ENCODE measurements around the gene FBXW2. TPM values are rescaled to one million over a fixed set of nuclear protein-coding genes. Genes with fewer than 3 reads are reported as not detected.
A peak's percentile ranks its signal among the peaks of the same experiment; 100 is the strongest.

FBXW2 gene
- total and polyA plus RNA-seq, 10 of the 15 experiments (the other 5 are each of a cell fraction or from before 2014, with no cell fraction given) = 2.9 to 56.9 (median 39.1) TPM

DNA sequence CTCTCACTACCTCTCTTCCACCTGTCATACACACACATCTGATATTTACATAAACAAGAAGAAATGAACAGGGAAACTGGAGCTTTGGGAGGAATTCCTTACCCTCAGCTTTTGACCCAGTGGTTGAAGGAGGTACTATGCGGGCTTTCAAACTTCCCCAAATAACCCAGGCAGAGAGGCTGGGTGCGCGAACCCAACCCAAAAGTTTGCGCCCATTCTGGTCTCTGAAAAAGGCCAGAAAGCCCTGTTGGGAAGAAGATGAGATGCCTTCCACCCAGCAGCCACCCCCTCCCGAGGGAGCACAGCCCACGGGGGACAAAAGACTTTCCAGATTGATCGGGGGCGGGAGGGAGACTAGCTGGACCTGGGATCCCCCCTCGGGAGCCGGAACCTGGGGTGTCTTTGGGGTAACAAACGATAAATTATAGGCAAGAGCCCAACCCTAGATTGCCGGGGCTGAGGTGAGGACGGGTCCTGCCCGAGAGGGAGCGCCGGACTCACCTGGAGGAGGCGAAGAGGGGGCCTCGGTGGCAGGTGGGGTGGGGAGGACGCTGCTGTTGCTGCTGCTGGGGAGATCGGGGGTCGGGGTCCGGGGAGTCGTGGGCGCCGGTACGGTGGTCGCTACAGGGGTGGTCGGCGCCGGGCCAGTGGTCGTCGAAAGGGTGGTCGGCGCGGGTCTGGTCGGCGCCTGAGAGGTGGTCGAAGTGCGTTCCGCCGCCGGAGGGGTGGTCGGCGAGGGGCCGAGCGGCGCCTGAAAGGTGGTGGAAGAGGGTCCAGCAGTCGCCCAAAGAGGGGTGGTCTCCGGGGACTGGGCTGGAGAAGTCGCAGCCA, 79.7 kb downstream of the FBXW2 start:
- SMC1A ChIA-PET (ENCODE audit: uncharacterized antibody, unreplicated experiment) = no interaction called here
- no peak for DNase-seq (ENCODE audit: low read depth, low spot score)
- Histone ChIP-seq H3K79me2 (ENCODE audit: control insufficient read depth, insufficient read depth, low read length) (no peaks in the 10 kb centered on the region; the same call in 1 of the 2 replicates), H3K4me1 (ENCODE audit: control insufficient read depth, insufficient read depth, low read length) (peaks cover 15% of the 10 kb centered on the region), H3K27me3 (replicated peaks in 1 of 2; ENCODE audit: control insufficient read depth in 2 of 2, insufficient read depth in 2 of 2, low read length in 1 of 2) (no peaks in the 10 kb centered on the region), H2AFZ (ENCODE audit: control insufficient read depth, low read depth, low read length) (peak overlapping the region; percentile 38), H4K20me1 (ENCODE audit: control insufficient read depth, insufficient read depth) (no peaks in the 10 kb centered on the region), H3K9ac (ENCODE audit: control insufficient read depth, insufficient read depth, low read length) (peak overlapping the region; percentile 71; the same call in 1 of the 2 replicates), H3K9me3 (replicated peaks; ENCODE audit: control insufficient read depth, insufficient read depth, low read length) (no peaks in the 10 kb centered on the region; the same call in 2 of the 3 replicates), H3K27ac (ENCODE audit: control insufficient read depth, insufficient read depth) (no peak overlapping the region), H3K4me2 (ENCODE audit: control insufficient read depth, insufficient read depth) (peak overlapping the region; percentile 77), H3K4me3 (peak overlapping the region; percentile 80), H3K36me3 (ENCODE audit: control insufficient read depth in 2 of 2, insufficient read depth in 2 of 2, low read length in 1 of 2) (no peaks in the 10 kb centered on the region)
- RAD21 ChIA-PET (ENCODE audit: unreplicated experiment) = no interaction called here
- intact Hi-C loops (cut with micrococcal nuclease; ENCODE audit: unreplicated experiment) (loop anchor here (5.0 kb wide), 1 partner anchor 96 kb away; no protein-coding TSS in a partner anchor), in situ Hi-C loops (cut with MboI) (no loop called here)
- BruUV-seq (replicated peaks) = no TSS peak
- no peak for ATAC-seq
- CTCF ChIA-PET = no interaction called here
- TF ChIP-seq ZZZ3 (IDR thresholded peaks at IDR 0.05; ENCODE audit: control insufficient read depth, insufficient read length, low read depth) = no peak
- no peak for TF ChIP-seq BRCA1 (IDR thresholded peaks at IDR 0.05; ENCODE audit: low read depth, low read length)
- no peak for TF ChIP-seq SUPT20H (IDR thresholded peaks at IDR 0.05; ENCODE audit: borderline replicate concordance, control insufficient read depth, low read depth, low read length)
- no peak for TF ChIP-seq YBX1 (IDR thresholded peaks at IDR 0.05)
- TF ChIP-seq RUNX3 (IDR thresholded peaks at IDR 0.05; ENCODE audit: low read length) = no peak
- TF ChIP-seq RAD21 (IDR thresholded peaks at IDR 0.05; ENCODE audit: insufficient read depth, low read depth, low read length) = no peak
- TF ChIP-seq BHLHE40 (IDR thresholded peaks at IDR 0.05; ENCODE audit: borderline replicate concordance in 1 of 2, low read depth in 2 of 2, low read length in 1 of 2) = no peak
- no peak for TF ChIP-seq CBX3 (IDR thresholded peaks at IDR 0.05; ENCODE audit: borderline replicate concordance, low read depth)
- no peak for TF ChIP-seq POLR2A (IDR thresholded peaks at IDR 0.05; ENCODE audit: low read depth, low read length)
- TF ChIP-seq SKIL (IDR thresholded peaks at IDR 0.05; ENCODE audit: low read depth, poor library complexity, severe bottlenecking) = no peak
- TF ChIP-seq RFX5 (IDR thresholded peaks at IDR 0.05; ENCODE audit: low read depth, low read length) = no peak
- no peak for TF ChIP-seq LARP7 (IDR thresholded peaks at IDR 0.05)
- no peak for TF ChIP-seq TBL1XR1 (IDR thresholded peaks at IDR 0.05; ENCODE audit: low read depth, low read length)
- TF ChIP-seq ZNF24 (IDR thresholded peaks at IDR 0.05) = no peak
- no peak for TF ChIP-seq RAD51 (IDR thresholded peaks at IDR 0.05)
- TF ChIP-seq MYC (IDR thresholded peaks at IDR 0.05; ENCODE audit: insufficient read depth, insufficient read length, insufficient replicate concordance, low read length, severe bottlenecking) = no peak
- 2% methylated on average over 33 of the region's 50 CpGs for WGBS (ENCODE audit: insufficient coverage, insufficient replicate concordance, low lambda C conversion rate, missing lambda C conversion rate)
- no peak for FAIRE-seq
- POLR2A ChIA-PET = no interaction called here

Measured in GM12878 (cell line).